BE2C (cell line): Measurements from ENCODE around the gene STRIP2.
"Not testable (repeated sequence)": the region's sequence is repeated elsewhere in the genome, so short reads cannot be mapped to it uniquely, and the experiment has no call there.

Source experiments
- DNase-seq: peaks from one replicate; pipeline ENCODE4 v3.0.0-alpha.2; 2020
- H3K27me3 ChIP-seq: fragments of 250-450 bp; sonication (Bioruptor Pico); 2 replicates; pipeline ENCODE4 v1.5.1; 2020; ENCODE audit warnings: mild to moderate bottlenecking
- H3K36me3 ChIP-seq: fragments of 250-450 bp; sonication (Bioruptor Pico); 2 replicates; pipeline ENCODE4 v1.5.1; 2020; ENCODE audit warnings: mild to moderate bottlenecking
- H3K4me1 ChIP-seq: fragments of 250-450 bp; sonication (Bioruptor Pico); 2 replicates; pipeline ENCODE4 v1.5.1; 2020
- H3K4me3 ChIP-seq: 2 replicates; pipeline ENCODE4 v1.5.1; 2011; ENCODE audit warnings: low read depth, low read length
- H3K9me3 ChIP-seq: fragments of 250-450 bp; sonication (Bioruptor Pico); 2 replicates; pipeline ENCODE4 v1.5.1; 2020
- TF ChIP-seq, protein P1 (sequence below): IDR thresholded peaks from 2 replicates; pipeline ENCODE4 v1.5.1; 2012; ENCODE audit warnings: mild to moderate bottlenecking, low read depth, low read length

Gene STRIP2

DNA sequence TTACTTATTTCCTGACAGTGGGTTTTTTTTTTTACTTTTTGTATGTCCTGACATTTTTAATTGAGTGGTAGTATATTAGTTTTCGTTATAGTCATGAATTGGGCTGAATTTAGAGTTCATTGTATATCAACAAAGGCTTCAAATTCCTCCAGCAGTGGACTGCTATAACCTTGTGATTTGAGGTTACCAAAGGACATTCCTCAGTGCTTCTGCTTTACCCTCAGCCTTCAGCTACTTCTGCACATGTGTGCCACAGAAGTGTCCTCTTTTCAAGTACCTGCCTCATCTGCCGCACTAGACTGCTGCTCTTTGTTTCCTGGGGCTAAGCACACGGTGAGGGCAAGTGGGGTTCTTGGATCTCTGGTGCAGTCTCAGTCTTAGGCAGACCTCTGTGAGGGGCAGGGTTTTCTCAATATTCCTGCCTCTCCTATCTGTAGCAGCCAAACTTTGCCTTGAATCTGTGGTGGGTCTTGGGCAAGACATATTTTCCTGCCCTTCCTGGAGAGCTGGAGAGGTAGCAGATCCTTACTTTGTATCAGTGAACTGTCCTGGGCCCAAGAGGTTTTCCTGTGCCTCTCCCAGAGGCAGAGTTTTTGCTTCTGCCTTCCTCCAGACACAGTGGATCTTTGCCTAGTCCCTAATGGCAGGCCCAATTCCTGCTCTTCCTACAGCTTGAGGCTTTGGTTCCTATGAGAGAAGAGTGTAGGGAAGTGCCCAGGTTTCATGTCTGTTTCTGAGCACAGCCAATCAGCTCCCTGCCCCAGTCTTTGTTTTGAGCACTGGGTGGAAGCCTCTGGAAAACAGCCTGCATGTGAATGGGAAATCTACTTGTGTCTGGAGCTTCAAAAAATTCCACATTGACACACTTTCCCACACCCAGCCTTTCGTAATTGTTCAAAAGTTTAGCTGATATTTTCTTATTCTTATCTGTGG lies 39.0 kb upstream of the STRIP2 start:
- no peaks in the 10 kb centered on the region for H3K27me3 ChIP-seq
- TF ChIP-seq, protein P1, sequence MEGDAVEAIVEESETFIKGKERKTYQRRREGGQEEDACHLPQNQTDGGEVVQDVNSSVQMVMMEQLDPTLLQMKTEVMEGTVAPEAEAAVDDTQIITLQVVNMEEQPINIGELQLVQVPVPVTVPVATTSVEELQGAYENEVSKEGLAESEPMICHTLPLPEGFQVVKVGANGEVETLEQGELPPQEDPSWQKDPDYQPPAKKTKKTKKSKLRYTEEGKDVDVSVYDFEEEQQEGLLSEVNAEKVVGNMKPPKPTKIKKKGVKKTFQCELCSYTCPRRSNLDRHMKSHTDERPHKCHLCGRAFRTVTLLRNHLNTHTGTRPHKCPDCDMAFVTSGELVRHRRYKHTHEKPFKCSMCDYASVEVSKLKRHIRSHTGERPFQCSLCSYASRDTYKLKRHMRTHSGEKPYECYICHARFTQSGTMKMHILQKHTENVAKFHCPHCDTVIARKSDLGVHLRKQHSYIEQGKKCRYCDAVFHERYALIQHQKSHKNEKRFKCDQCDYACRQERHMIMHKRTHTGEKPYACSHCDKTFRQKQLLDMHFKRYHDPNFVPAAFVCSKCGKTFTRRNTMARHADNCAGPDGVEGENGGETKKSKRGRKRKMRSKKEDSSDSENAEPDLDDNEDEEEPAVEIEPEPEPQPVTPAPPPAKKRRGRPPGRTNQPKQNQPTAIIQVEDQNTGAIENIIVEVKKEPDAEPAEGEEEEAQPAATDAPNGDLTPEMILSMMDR = no peak
- H3K36me3 ChIP-seq = no peaks in the 10 kb centered on the region
- DNase-seq = no peak
- no peaks in the 10 kb centered on the region for H3K4me1 ChIP-seq
- no peaks in the 10 kb centered on the region for H3K9me3 ChIP-seq
- no peak overlapping the region for H3K4me3 ChIP-seq

DNA sequence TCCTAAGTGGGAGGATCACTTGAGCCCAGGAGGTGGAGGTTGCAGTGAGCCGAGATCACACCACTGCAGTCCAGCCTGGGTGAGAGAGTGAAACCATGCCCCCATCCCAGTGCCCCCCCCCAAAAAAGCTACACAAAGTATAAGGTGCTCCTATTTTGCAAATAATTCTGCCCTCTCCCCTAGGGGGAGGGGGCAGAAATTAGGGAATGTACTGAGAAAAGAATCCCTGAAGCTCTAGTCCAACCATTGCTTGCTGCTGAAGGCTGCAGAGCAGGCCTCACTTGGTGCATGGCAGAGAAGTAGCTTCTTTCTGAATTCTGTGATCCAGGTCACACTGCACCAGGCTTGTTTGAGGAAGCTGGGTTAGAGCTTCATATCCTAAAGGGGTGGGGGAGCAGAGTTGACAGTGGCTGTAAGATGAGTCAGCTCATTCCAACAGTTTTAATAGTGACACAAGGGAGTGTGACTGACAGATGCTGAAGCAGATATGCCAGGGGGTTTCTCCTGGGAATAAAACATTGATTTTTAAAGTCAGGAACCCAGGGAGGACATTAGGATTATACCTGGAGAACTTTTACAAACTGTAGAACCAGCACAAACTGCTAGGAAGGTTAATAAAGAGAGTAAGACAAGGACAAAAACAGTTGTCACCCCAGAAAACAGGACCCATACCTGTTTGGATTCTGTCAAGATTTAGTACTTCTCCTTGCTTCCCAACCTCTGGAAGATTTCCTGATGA lies 32.8 kb upstream of the STRIP2 start:
- Histone ChIP-seq H3K36me3 (no peaks in the 10 kb centered on the region), H3K27me3 (no peaks in the 10 kb centered on the region), H3K4me1 (no peaks in the 10 kb centered on the region), H3K4me3 (no peak overlapping the region), H3K9me3 (no peaks in the 10 kb centered on the region)
- no peak for DNase-seq
- TF ChIP-seq, protein P1 = no peak

DNA sequence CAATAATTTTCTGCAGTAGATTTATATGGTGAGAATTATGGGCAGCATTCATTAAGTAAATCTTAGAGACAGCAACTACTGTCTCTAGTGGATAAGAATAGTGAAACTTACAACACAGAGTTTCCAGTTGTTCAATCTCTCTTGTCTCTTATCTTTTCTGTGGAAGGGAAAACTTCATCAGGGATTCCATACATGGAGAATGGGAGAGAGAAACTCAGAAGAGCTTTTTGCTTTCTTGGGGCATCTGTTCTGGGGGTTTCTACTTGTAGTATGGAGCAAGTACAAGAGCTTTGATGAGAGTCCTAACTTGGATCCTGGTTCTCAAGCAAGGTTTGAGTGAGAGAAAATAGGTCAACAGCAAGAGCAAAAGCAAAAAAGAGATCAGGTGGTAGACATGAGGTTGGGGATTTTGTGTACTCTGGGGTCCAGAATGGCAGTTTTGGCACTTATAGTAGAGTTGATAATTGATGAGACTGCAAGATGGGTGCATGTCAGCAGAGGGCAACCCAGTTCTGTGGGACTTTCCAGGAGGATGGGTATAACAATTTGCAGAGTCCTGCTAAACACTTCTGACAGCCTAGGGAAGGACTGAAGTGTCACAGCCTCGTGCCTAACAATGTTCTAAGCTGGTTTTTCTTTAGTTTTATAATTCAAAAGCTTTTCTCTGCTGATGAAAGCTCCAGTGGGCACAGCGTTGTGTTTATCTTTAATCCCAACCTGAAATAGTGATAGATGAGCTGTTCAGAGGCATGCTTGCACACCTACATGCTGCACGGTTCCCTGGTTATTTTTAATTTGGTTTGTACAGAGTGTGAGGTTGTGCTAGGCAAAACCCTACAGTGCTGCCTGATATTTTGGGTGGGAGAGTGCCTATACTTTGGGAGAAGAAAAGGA lies 32.0 kb upstream of the STRIP2 start:
- no peaks in the 10 kb centered on the region for H3K4me1 ChIP-seq
- DNase-seq = no peak
- no peaks in the 10 kb centered on the region for H3K27me3 ChIP-seq
- H3K4me3 ChIP-seq = no peak overlapping the region
- H3K9me3 ChIP-seq = no peaks in the 10 kb centered on the region
- no peaks in the 10 kb centered on the region for H3K36me3 ChIP-seq
- TF ChIP-seq, protein P1 = peak; percentile 29

DNA sequence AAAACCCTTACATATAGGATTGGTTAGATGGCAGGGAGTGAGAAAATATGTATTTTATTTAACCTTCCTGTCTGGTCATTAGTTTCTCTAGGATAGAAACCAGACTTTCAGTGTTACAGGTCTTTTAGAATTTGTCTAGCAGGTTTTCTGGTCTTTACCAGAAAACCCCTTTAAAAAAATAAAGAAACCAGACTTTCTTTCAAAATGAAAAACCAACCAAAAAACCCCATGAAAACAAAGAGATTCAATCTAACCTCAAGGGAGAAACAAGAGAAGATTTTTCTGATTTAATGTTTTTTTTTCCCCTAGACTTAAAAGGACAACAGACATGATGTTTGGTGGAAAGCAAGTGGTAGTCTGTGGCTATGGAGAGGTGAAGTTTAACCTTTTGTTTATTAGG lies 28.7 kb upstream of the STRIP2 start:
- no peak overlapping the region for H3K4me3 ChIP-seq
- H3K4me1 ChIP-seq = no peaks in the 10 kb centered on the region
- H3K36me3 ChIP-seq = no peaks in the 10 kb centered on the region
- TF ChIP-seq, protein P1 = no peak
- no peak for DNase-seq
- no peaks in the 10 kb centered on the region for H3K27me3 ChIP-seq
- H3K9me3 ChIP-seq = no peaks in the 10 kb centered on the region

DNA sequence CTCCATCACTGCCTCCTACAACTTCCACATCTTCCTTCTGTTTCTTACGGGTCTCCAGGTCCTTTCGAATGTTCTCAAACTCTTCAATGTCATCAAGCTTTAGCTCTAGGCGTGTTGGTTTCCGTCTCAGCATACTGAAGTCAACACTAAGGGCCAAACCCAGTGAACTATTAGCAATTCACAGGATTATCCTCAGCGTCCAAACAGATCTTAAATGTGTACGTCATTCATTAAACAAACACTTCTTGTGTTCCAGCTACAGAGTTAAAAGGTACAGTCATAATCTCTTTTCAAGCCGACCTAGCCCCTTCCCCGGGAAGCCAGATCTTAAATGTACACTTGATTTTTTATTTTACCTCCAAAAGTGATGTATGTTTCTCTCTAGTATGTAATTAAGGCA lies 24.0 kb upstream of the STRIP2 start:
- H3K36me3 ChIP-seq, DNase-seq: not testable (repeated sequence)

DNA sequence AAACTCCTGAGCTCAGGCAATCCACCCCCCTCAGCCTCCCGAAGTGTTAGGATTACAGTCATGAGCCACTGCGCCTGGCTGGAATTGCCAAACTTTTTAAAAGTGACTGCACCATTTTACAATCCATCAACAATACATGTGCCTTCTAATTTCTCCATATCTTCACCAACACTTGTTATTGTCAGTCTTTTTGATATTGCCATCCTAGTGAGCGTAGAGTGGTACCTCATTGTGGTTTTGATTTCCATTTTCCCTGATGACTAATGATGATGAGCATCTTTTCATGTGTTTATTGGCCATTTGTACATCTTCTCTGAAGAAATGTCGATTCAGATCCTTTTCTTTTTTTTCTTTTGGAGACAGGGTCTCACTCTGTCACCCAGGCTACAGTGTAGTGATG lies 21.7 kb upstream of the STRIP2 start:
- no peak overlapping the region for H3K4me3 ChIP-seq
- H3K4me1 ChIP-seq = no peaks in the 10 kb centered on the region
- DNase-seq = no peak

More for the DNA sequence above, 24.0 kb upstream of the STRIP2 start:
- not testable (repeated sequence) for H3K27me3 ChIP-seq, H3K4me1 ChIP-seq, H3K4me3 ChIP-seq, H3K9me3 ChIP-seq

More for the DNA sequence above, 21.7 kb upstream of the STRIP2 start:
- H3K27me3 ChIP-seq = no peaks in the 10 kb centered on the region
- no peaks in the 10 kb centered on the region for H3K36me3 ChIP-seq
- no peaks in the 10 kb centered on the region for H3K9me3 ChIP-seq
- TF ChIP-seq, protein P1 = no peak
